Left ventricle myocardium inferior (tissue), 1 donor: ENCODE data around the gene ATP6V0D1. TPM values are rescaled to one million over a fixed set of nuclear protein-coding genes. Genes with fewer than 3 reads are reported as not detected.

Source experiments
- DNase-seq: peaks from one replicate; pipeline ENCODE4 v3.0.0-alpha.2; 2020
- H3K27ac ChIP-seq: fragments of 200-600 bp; replicated peaks from 2 replicates; pipeline ENCODE4 v1.8.0; 2021
- H3K27me3 ChIP-seq: fragments of 200-600 bp; 2 replicates; pipeline ENCODE4 v1.8.0; 2021; ENCODE audit warnings: low read depth
- H3K36me3 ChIP-seq: fragments of 200-600 bp; 2 replicates; pipeline ENCODE4 v1.8.0; 2021
- H3K4me1 ChIP-seq: fragments of 200-600 bp; 2 replicates; pipeline ENCODE4 v1.8.0; 2021
- H3K4me3 ChIP-seq: fragments of 200-600 bp; 2 replicates; pipeline ENCODE4 v1.8.0; 2021; ENCODE audit warnings: mild to moderate bottlenecking, moderate library complexity
- H3K9me3 ChIP-seq: fragments of 200-600 bp; replicated peaks from 2 replicates; pipeline ENCODE4 v1.8.0; 2021
- CTCF ChIP-seq: fragments of 200-600 bp; IDR thresholded peaks from 2 replicates; pipeline ENCODE4 v1.8.0; 2021; ENCODE audit warnings: antibody characterized with exemption, mild to moderate bottlenecking, borderline replicate concordance
- intact Hi-C: fragments of 100-400 bp; cut with micrococcal nuclease; formaldehyde crosslinking; loops from one replicate; pipeline ENCODE4 v1.11.0; 2022
- total RNA-seq: library from RNA; stranded (reverse); fragmentation: NEBNext Ultra II Directional; extraction: Animal tissue kit (Norgen Biotek cat#: 25700); gene quantifications from one replicate; pipeline ENCODE4 v1.2.1, GENCODE V29; 2021
- donor health status: DM: no; HTN: yes; CAD: no; lungs with severe emphysema.

ATP6V0D1 gene
- total RNA-seq, 1 donor from 2014 or later = 65.8 TPM

GRCh38 chr16:67443265-67443664 lies 37.7 kb downstream of the ATP6V0D1 start:
- intact Hi-C loops = no loop called here
- no peaks in the 10 kb centered on the region for H3K9me3 ChIP-seq
- H3K27ac ChIP-seq = peak overlapping the region; percentile 76
- H3K27me3 ChIP-seq = no peaks in the 10 kb centered on the region
- H3K4me3 ChIP-seq = no peak overlapping the region
- H3K4me1 ChIP-seq = peaks cover 78% of the 10 kb centered on the region
- no peak for TF ChIP-seq CTCF
- peaks cover 20% of the 10 kb centered on the region for H3K36me3 ChIP-seq
- DNase-seq = peak; percentile 64

GRCh38 chr16:67442581-67443255 lies 38.2 kb downstream of the ATP6V0D1 start:
- H3K4me1 ChIP-seq = peaks cover 72% of the 10 kb centered on the region
- H3K9me3 ChIP-seq = no peaks in the 10 kb centered on the region
- intact Hi-C loops = no loop called here
- peaks cover 26% of the 10 kb centered on the region for H3K36me3 ChIP-seq
- DNase-seq = no peak
- H3K27me3 ChIP-seq = no peaks in the 10 kb centered on the region
- no peak for TF ChIP-seq CTCF
- peak overlapping the region; percentile 76 for H3K27ac ChIP-seq
- H3K4me3 ChIP-seq = no peak overlapping the region

GRCh38 chr16:67441907-67442306 lies 39.0 kb downstream of the ATP6V0D1 start:
- H3K4me3 ChIP-seq = no peak overlapping the region
- H3K4me1 ChIP-seq = peaks cover 64% of the 10 kb centered on the region

GRCh38 chr16:67441271-67441753 lies 39.6 kb downstream of the ATP6V0D1 start:
- H3K27me3 ChIP-seq = no peaks in the 10 kb centered on the region
- H3K36me3 ChIP-seq = peaks cover 35% of the 10 kb centered on the region
- no peak for TF ChIP-seq CTCF
- peaks cover 58% of the 10 kb centered on the region for H3K4me1 ChIP-seq
- no peaks in the 10 kb centered on the region for H3K9me3 ChIP-seq
- peak overlapping the region; percentile 76 for H3K27ac ChIP-seq
- intact Hi-C loops = no loop called here
- H3K4me3 ChIP-seq = no peak overlapping the region
- peak; percentile 58 for DNase-seq

More at GRCh38 chr16:67441907-67442306, 39.0 kb downstream of the ATP6V0D1 start:
- H3K36me3 ChIP-seq = peaks cover 34% of the 10 kb centered on the region
- TF ChIP-seq CTCF = no peak
- no peaks in the 10 kb centered on the region for H3K9me3 ChIP-seq
- H3K27me3 ChIP-seq = no peaks in the 10 kb centered on the region
- intact Hi-C loops = no loop called here
- peak overlapping the region; percentile 76 for H3K27ac ChIP-seq
- DNase-seq = peak; percentile 41

- TF ChIP-seq CTCF = no peak
- no peak overlapping the region for H3K27ac ChIP-seq
- DNase-seq = no peak
- H3K4me3 ChIP-seq = no peak overlapping the region
- H3K4me1 ChIP-seq = peaks cover 34% of the 10 kb centered on the region
- no peaks in the 10 kb centered on the region for H3K9me3 ChIP-seq
- intact Hi-C loops = no loop called here
- H3K27me3 ChIP-seq = no peaks in the 10 kb centered on the region
- peaks cover 35% of the 10 kb centered on the region for H3K36me3 ChIP-seq
Measured at GRCh38 chr16:67438824-67439393, 42.0 kb downstream of the ATP6V0D1 start.
